Endothelial cell of umbilical vein (primary cell): ENCODE data around the gene GNAL. TPM values are rescaled to one million over a fixed set of nuclear protein-coding genes. Genes with fewer than 3 reads are reported as not detected.

Experiments used
- BruUV-seq: library from RNA; stranded (reverse); fragments of 400-500 nt; replicated peaks from 2 replicates; lab custom pipeline; 2021; lab: Mats Ljungman, UMichigan
- CTCF ChIA-PET: fragments of 300-600, 350-600 bp; sonication (Branson Sonifier 250); formaldehyde crosslinking; loops from one replicate; lab custom pipeline; 2021; ENCODE audit warnings: antibody characterized with exemption, inconsistent platforms; lab: Charles Lee
- POLR2A ChIA-PET: fragments of 300-600, 350-600 bp; sonication (Branson Sonifier 250); formaldehyde crosslinking; loops from one replicate; lab custom pipeline; 2021; ENCODE audit warnings: antibody characterized with exemption, inconsistent platforms; lab: Charles Lee
- DNase-seq: peaks from one replicate; pipeline ENCODE4 v3.0.0-alpha.2; 2011; ENCODE audit warnings: low read depth, low spot score
- FAIRE-seq: peaks from 2 replicates; lab custom pipeline; 2011; peaks lifted over from hg19 to GRCh38; lab: Jason Lieb, UNC
- H2AFZ ChIP-seq: 2 replicates; pipeline ENCODE4 v1.6.0; 2012; ENCODE audit warnings: low read depth, low read length, control low read depth, inconsistent platforms
- H3K27ac ChIP-seq: 2 replicates; pipeline ENCODE4 v1.5.1; 2011; ENCODE audit warnings: low read depth, mild to moderate bottlenecking, control low read depth, low read length, moderate library complexity; ENCODE audit not compliant: insufficient read depth
- H3K27me3 ChIP-seq, 2 experiments: 2 replicates each; pipeline versions ENCODE4 v1.6.0 to v1.6.1; 2011; ENCODE audit warnings: low read length in 2 of 2, mixed read lengths in 1 of 2; ENCODE audit not compliant: control insufficient read depth in 2 of 2, insufficient read depth in 2 of 2
- H3K36me3 ChIP-seq, 2 experiments: 2 replicates in 1 of 2; 3 replicates in 1 of 2; pipeline ENCODE4 v1.5.1; 2011; ENCODE audit warnings: low read length in 2 of 2, mild to moderate bottlenecking in 1 of 2, moderate library complexity in 1 of 2; ENCODE audit not compliant: control insufficient read depth in 2 of 2, insufficient read depth in 2 of 2; ENCODE audit errors: extremely low read depth in 1 of 2
- H3K4me1 ChIP-seq: 3 replicates; pipeline ENCODE4 v1.5.1; 2011; ENCODE audit warnings: mild to moderate bottlenecking, low read length; ENCODE audit not compliant: control insufficient read depth, insufficient read depth; ENCODE audit errors: extremely low read depth
- H3K4me2 ChIP-seq: 2 replicates; pipeline ENCODE4 v1.6.1; 2011; ENCODE audit warnings: low read length, control low read depth, mixed read lengths; ENCODE audit not compliant: insufficient read depth
- H3K4me3 ChIP-seq, 3 experiments: fragments of 200-600 bp in 1 of 3; sonication (generic), shearing (Covaris generic) in 1 of 3; replicated peaks in 1 of 3; 2 replicates each; pipeline ENCODE4 v1.5.1; 2011 to 2016; ENCODE audit warnings: control low read depth in 3 of 3, low read length in 3 of 3, mild to moderate bottlenecking in 2 of 3, inconsistent platforms in 1 of 3, low read depth in 1 of 3, moderate library complexity in 1 of 3; ENCODE audit not compliant: insufficient read depth in 1 of 3
- H3K79me2 ChIP-seq: 2 replicates; pipeline ENCODE4 v1.6.0; 2012; ENCODE audit warnings: low read length, inconsistent platforms; ENCODE audit not compliant: control insufficient read depth, insufficient read depth
- H3K9ac ChIP-seq: replicated peaks from 2 replicates; pipeline ENCODE3; 2011; ENCODE audit warnings: low read length, control low read depth; ENCODE audit not compliant: insufficient read depth; ENCODE audit errors: extremely low read depth
- H3K9me1 ChIP-seq: replicated peaks from 3 replicates; pipeline ENCODE4 v1.6.0; 2011; ENCODE audit warnings: mild to moderate bottlenecking, low read length; ENCODE audit not compliant: control insufficient read depth, insufficient read depth; ENCODE audit errors: extremely low read depth
- H3K9me3 ChIP-seq: replicated peaks from 2 replicates; pipeline ENCODE4 v1.5.1; 2012; ENCODE audit warnings: low read length, inconsistent platforms; ENCODE audit not compliant: control insufficient read depth, insufficient read depth
- H4K20me1 ChIP-seq: replicated peaks from 2 replicates; pipeline ENCODE3; 2011; ENCODE audit warnings: mild to moderate bottlenecking, low read length; ENCODE audit not compliant: control insufficient read depth, insufficient read depth; ENCODE audit errors: extremely low read depth
- CTCF ChIP-seq, 2 donors: IDR thresholded peaks; 1 replicate in 1 of 2; 2 replicates in 1 of 2; pipeline ENCODE4 v1.5.1; 2011; ENCODE audit warnings: low read length in 2 of 2, mild to moderate bottlenecking in 2 of 2, moderate library complexity in 2 of 2, control low read depth in 1 of 2, inconsistent platforms in 1 of 2, low read depth in 1 of 2; ENCODE audit not compliant: insufficient read depth in 1 of 2; ENCODE audit errors: extremely low read depth in 1 of 2
- EZH2 ChIP-seq: IDR thresholded peaks from 2 replicates; pipeline ENCODE4 v1.6.1; 2012; ENCODE audit warnings: borderline replicate concordance, low read depth, mild to moderate bottlenecking, moderate library complexity, low read length, inconsistent platforms; ENCODE audit not compliant: severe bottlenecking
- FOS ChIP-seq: IDR thresholded peaks from 2 replicates; pipeline ENCODE4 v1.6.1; 2011; ENCODE audit warnings: mild to moderate bottlenecking, low read length, moderate library complexity, borderline replicate concordance; ENCODE audit not compliant: insufficient read depth
- GATA2 ChIP-seq: IDR thresholded peaks from 2 replicates; pipeline ENCODE4 v1.7.0; 2011; ENCODE audit warnings: low read depth, mild to moderate bottlenecking, moderate library complexity, mixed read lengths, low read length; ENCODE audit not compliant: insufficient read length, insufficient read depth
- JUN ChIP-seq: IDR thresholded peaks from 2 replicates; pipeline ENCODE4 v1.6.1; 2011; ENCODE audit warnings: borderline replicate concordance, low read depth; ENCODE audit not compliant: insufficient read length, insufficient read depth
- MAX ChIP-seq: IDR thresholded peaks from 2 replicates; pipeline ENCODE4 v1.6.1; 2011; ENCODE audit not compliant: insufficient read depth, insufficient read length
- MYC ChIP-seq: IDR thresholded peaks from one replicate; pipeline ENCODE4 v1.6.1; 2011; ENCODE audit warnings: mild to moderate bottlenecking, low read depth, low read length
- POLR2A ChIP-seq: IDR thresholded peaks from 2 replicates; pipeline ENCODE4 v1.6.1; 2012; ENCODE audit warnings: low read depth, mild to moderate bottlenecking, control low read depth, low read length
- POLR2AphosphoS5 ChIP-seq: IDR thresholded peaks from 2 replicates; pipeline ENCODE4 v1.6.1; 2012; ENCODE audit warnings: low read depth, mild to moderate bottlenecking, control low read depth, low read length, moderate library complexity; ENCODE audit not compliant: insufficient read depth
- dilution Hi-C: fragments of 300-500 bp; cut with MboI; formaldehyde crosslinking; loops from one replicate; pipeline ENCODE4 v1.15.0; 2019; ENCODE audit warnings: low sequenced_read_pairs; ENCODE audit not compliant: extremely low pct_ligation_motif_present
- intact Hi-C: fragments of 100-400 bp; cut with micrococcal nuclease; formaldehyde crosslinking; loops from one replicate; pipeline ENCODE4 v1.10.0; 2022
- polyA plus RNA-seq, 4 experiments: library from polyadenylated mRNA; depleted of rRNA in 3 of 4; stranded (reverse) in 3 of 4; unstranded in 1 of 4; fragments of >200 nt; gene quantifications; 2 replicates each; pipeline versions ENCODE4 v1.2.1 to v1.2.3, GENCODE V29; 2011 to 2012; ENCODE audit warnings: missing spikeins in 1 of 4
- total RNA-seq: library from RNA; stranded (reverse); gene quantifications from 2 replicates; pipeline ENCODE4 v1.2.3, GENCODE V29; 2021

GNAL gene
- total and polyA plus RNA-seq, 2 donors (not counting 3 experiments of a cell fraction or from before 2014, with no cell fraction given) = 0.07 to 0.73 TPM

- Histone ChIP-seq H3K27me3 (peaks cover 2 to 3% of the 10 kb centered on the region in 2 experiments), H3K4me2 (no peak overlapping the region), H3K4me1 (no peaks in the 10 kb centered on the region), H3K27ac (no peak overlapping the region), H3K9me1 (no peaks in the 10 kb centered on the region), H2AFZ (no peak overlapping the region), H3K4me3 (no peak overlapping the region), H3K9ac (no peak overlapping the region), H3K9me3 (no peaks in the 10 kb centered on the region), H4K20me1 (no peaks in the 10 kb centered on the region), H3K36me3 (no peaks in the 10 kb centered on the region), H3K79me2 (no peaks in the 10 kb centered on the region)
- ChIA-PET POLR2A (no interaction called here), CTCF (no interaction called here)
- dilution Hi-C loops (no loop called here), intact Hi-C loops (no loop called here)
- DNase-seq = no peak
- BruUV-seq = no TSS peak
- TF ChIP-seq POLR2AphosphoS5 = no peak
- TF ChIP-seq GATA2 = no peak
- TF ChIP-seq MAX = no peak
- no peak for TF ChIP-seq CTCF (IDR thresholded peaks at IDR 0.05; ENCODE audit: extremely low read depth in 1 of 2, insufficient read depth in 1 of 2, low read depth in 1 of 2, low read length in 2 of 2)
- TF ChIP-seq POLR2A = no peak
- no peak for TF ChIP-seq JUN
- TF ChIP-seq MYC = no peak
- no peak for TF ChIP-seq EZH2
- no peak for TF ChIP-seq FOS
- FAIRE-seq = no peak
Measured at GRCh38 chr18:11696451-11696850, 7.4 kb downstream of the GNAL start.
